GM10248 (cell line): ENCODE data around the gene FBRS.
A peak's percentile ranks its signal among the peaks of the same experiment; 100 is the strongest.

ENCODE experiments used
- CTCF ChIA-PET: fragments of 300-600 bp; sonication (Branson Sonifier 250); formaldehyde crosslinking; extraction: SDS; loops from one replicate; lab custom pipeline; 2021; ENCODE audit warnings: antibody characterized with exemption; lab: Yijun Ruan, JAX
- POLR2A ChIA-PET: fragments of 350-650 bp; sonication (Branson Sonifier 250); formaldehyde crosslinking; extraction: SDS; loops from one replicate; lab custom pipeline; 2020; ENCODE audit warnings: antibody characterized with exemption; lab: Yijun Ruan, JAX
- DNase-seq: peaks from one replicate; pipeline ENCODE4 v3.0.0; 2012; ENCODE audit errors: extremely low spot score
- TF ChIP-seq, protein P1 (sequence below): IDR thresholded peaks from 2 replicates; pipeline ENCODE4 v1.5.1; 2012; ENCODE audit warnings: mild to moderate bottlenecking, low read depth; ENCODE audit errors: extremely low read depth, missing control alignments, control extremely low read depth

The FBRS gene

GRCh38 chr16:30651124-30652004, 6.9 kb upstream of the FBRS start:
- TF ChIP-seq, protein P1, sequence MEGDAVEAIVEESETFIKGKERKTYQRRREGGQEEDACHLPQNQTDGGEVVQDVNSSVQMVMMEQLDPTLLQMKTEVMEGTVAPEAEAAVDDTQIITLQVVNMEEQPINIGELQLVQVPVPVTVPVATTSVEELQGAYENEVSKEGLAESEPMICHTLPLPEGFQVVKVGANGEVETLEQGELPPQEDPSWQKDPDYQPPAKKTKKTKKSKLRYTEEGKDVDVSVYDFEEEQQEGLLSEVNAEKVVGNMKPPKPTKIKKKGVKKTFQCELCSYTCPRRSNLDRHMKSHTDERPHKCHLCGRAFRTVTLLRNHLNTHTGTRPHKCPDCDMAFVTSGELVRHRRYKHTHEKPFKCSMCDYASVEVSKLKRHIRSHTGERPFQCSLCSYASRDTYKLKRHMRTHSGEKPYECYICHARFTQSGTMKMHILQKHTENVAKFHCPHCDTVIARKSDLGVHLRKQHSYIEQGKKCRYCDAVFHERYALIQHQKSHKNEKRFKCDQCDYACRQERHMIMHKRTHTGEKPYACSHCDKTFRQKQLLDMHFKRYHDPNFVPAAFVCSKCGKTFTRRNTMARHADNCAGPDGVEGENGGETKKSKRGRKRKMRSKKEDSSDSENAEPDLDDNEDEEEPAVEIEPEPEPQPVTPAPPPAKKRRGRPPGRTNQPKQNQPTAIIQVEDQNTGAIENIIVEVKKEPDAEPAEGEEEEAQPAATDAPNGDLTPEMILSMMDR: peak; percentile 84
- POLR2A ChIA-PET: interaction anchor here (0.8 to 1.2 kb wide), 2 partner anchors 8 to 17 kb away, joined by 3 to 5 read pairs; no protein-coding TSS in a partner anchor
- CTCF ChIA-PET: interaction anchor here (0.7 to 1.9 kb wide), 16 partner anchors 9 to 236 kb away, joined by 3 to 10 read pairs (median 4); partner anchors contain the start of gene DCTPP1
- peak; percentile 88 for DNase-seq

DNA sequence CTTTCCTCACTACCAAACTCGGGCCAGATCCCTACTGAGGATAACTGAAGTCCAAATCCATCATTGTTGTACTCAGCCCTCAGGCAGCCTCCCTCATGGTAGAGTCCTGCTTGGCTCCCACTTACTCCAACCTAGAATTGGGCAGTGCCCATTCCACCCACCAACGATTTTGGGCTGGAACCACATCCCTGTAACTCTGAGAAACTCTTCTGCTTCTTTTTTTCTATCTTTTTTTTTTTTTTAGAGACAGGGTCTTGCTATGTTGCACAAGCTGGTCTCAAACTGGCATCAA, 6.3 kb upstream of the FBRS start:
- POLR2A ChIA-PET: no interaction called here
- CTCF ChIA-PET: no interaction called here
- DNase-seq: no peak
- TF ChIP-seq, protein P1: no peak

GRCh38 chr16:30652718-30653117, 5.5 kb upstream of the FBRS start:
- ChIA-PET POLR2A (no interaction called here), CTCF (interaction anchor here (1.5 kb wide), 1 partner anchor 42 kb away, joined by 4 read pairs; no protein-coding TSS in a partner anchor)
- no peak for DNase-seq
- TF ChIP-seq, protein P1: no peak

GRCh38 chr16:30654856-30655255, 3.4 kb upstream of the FBRS start:
- ChIA-PET CTCF (interaction anchor here (0.8 to 2.9 kb wide), 4 partner anchors 13 to 245 kb away, joined by 3 to 7 read pairs (median 4); partner anchors contain the start of gene DCTPP1), POLR2A (interaction anchor here (0.6 kb wide), 1 partner anchor 50 kb away, joined by 4 read pairs; no protein-coding TSS in a partner anchor)
- DNase-seq: no peak
- TF ChIP-seq, protein P1: no peak

GRCh38 chr16:30655815-30656347, 2.4 kb upstream of the FBRS start:
- TF ChIP-seq, protein P1: no peak
- no peak for DNase-seq
- ChIA-PET POLR2A (interaction anchor here (0.6 kb wide), 1 partner anchor 497 kb away, joined by 4 read pairs; no protein-coding TSS in a partner anchor), CTCF (interaction anchor here (1.4 to 2.9 kb wide), 3 partner anchors 27 to 246 kb away, joined by 3 to 7 read pairs (median 5); partner anchors contain the start of gene DCTPP1)

DNA sequence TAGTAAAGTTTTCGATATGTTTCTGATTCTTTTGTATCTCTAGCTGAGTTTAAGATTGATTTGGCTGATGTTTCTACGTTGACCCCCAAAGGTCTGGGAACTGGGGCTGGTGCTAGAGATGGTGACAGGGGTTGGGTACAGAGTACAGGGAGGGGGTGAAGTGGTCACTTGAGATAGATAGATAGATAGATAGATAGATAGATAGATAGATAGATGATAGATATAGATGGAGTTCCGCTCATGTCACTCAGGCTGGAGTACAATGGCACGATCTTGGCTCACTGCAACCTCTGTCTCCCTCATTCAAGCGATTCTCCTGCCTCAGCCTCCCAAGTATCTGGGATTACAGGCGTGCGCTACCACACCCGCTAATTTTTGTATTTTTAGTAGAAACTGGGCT, 1.8 kb upstream of the FBRS start:
- DNase-seq: no peak
- ChIA-PET CTCF (interaction anchor here (1.4 to 2.9 kb wide), 2 partner anchors 27 to 247 kb away, joined by 3 to 7 read pairs; no protein-coding TSS in a partner anchor), POLR2A (interaction anchor here (0.5 kb wide), 1 partner anchor 88 kb away, joined by 3 read pairs; no protein-coding TSS in a partner anchor)
- TF ChIP-seq, protein P1: no peak
